8988T (cell line): Measurements from ENCODE around the gene SYTL1.

Source experiments
- DNase-seq: peaks from one replicate; pipeline ENCODE4 v3.0.0; 2011

SYTL1 gene

GRCh38 chr1:27321813-27322568, 19.8 kb upstream of the SYTL1 start, which contains the start of gene TMEM222:
Gene TMEM222, plus strand, starts transcription at chr1:27322163. Its CDS starts 35 bp downstream, at chr1:27322198.
- peak; percentile 80 for DNase-seq

GRCh38 chr1:27322569-27323240, 19.1 kb upstream of the SYTL1 start:
- DNase-seq, result no peak

- no peak for DNase-seq
Measured at GRCh38 chr1:27325286-27325685, 16.5 kb upstream of the SYTL1 start.

- DNase-seq, result no peak
Measured at GRCh38 chr1:27327964-27328363, 13.9 kb upstream of the SYTL1 start.

- DNase-seq, result no peak
Measured at GRCh38 chr1:27330786-27331185, 11.0 kb upstream of the SYTL1 start.

- DNase-seq, result no peak
Measured at GRCh38 chr1:27331426-27331825, 10.4 kb upstream of the SYTL1 start.

GRCh38 chr1:27331922-27332321, 9.9 kb upstream of the SYTL1 start:
- DNase-seq, result no peak

GRCh38 chr1:27332536-27333281, 9.1 kb upstream of the SYTL1 start:
- DNase-seq, result peak; percentile 69

GRCh38 chr1:27333717-27334279, 8.0 kb upstream of the SYTL1 start:
- DNase-seq, result no peak

GRCh38 chr1:27335506-27336422, 6.1 kb upstream of the SYTL1 start:
- DNase-seq, result no peak

- DNase-seq, result no peak
Measured at GRCh38 chr1:27336756-27337155, 5.1 kb upstream of the SYTL1 start.

GRCh38 chr1:27338751-27339150, 3.1 kb upstream of the SYTL1 start:
- DNase-seq, result no peak

- no peak for DNase-seq
Measured at GRCh38 chr1:27339213-27339612, 2.6 kb upstream of the SYTL1 start.

GRCh38 chr1:27342391-27342777, 562 bp downstream of the SYTL1 start:
- no peak for DNase-seq

GRCh38 chr1:27342778-27343638, 1.2 kb downstream of the SYTL1 start:
- DNase-seq, result no peak

GRCh38 chr1:27343639-27344025, 1.8 kb downstream of the SYTL1 start:
- no peak for DNase-seq

GRCh38 chr1:27345272-27345671, 3.5 kb downstream of the SYTL1 start:
- DNase-seq, result no peak

GRCh38 chr1:27346357-27346756, 4.5 kb downstream of the SYTL1 start:
- DNase-seq, result no peak

- DNase-seq, result no peak
Measured at GRCh38 chr1:27346991-27347624, 5.3 kb downstream of the SYTL1 start.

GRCh38 chr1:27348861-27349783, 7.3 kb downstream of the SYTL1 start:
- peak; percentile 73 for DNase-seq
